PC-3 (cell line): ENCODE data around the gene SLC45A1. TPM values are rescaled to one million over a fixed set of nuclear protein-coding genes. Genes with fewer than 3 reads are reported as not detected.

Experiments used
- ATAC-seq: fragments of 200-7000 bp; cut with Tn5 transposase; 2 replicates; pipeline ENCODE4 v1.9.1; 2020; ENCODE audit warnings: mild to moderate bottlenecking, moderate library complexity
- BruUV-seq: library from RNA; stranded (reverse); fragments of 400-500 nt; replicated peaks from 2 replicates; lab custom pipeline; 2021; lab: Mats Ljungman, UMichigan
- CTCF ChIA-PET: fragments of 300-600 bp; sonication (Branson Sonifier 250); formaldehyde crosslinking; loops from one replicate; lab custom pipeline; 2022; ENCODE audit warnings: antibody characterized with exemption; lab: Charles Lee
- POLR2A ChIA-PET: fragments of 300-600 bp; sonication (Branson Sonifier 250); formaldehyde crosslinking; loops from one replicate; lab custom pipeline; 2022; ENCODE audit warnings: antibody characterized with exemption; ENCODE audit not compliant: unreplicated experiment; lab: Charles Lee
- DNase-seq: peaks from one replicate; pipeline ENCODE4 v3.0.0-alpha.2; 2015
- H2AFZ ChIP-seq: fragments of 300-600 bp; sonication (generic); 2 replicates; pipeline ENCODE4 v1.6.0; 2016; ENCODE audit warnings: antibody characterized with exemption, low read length
- H3F3A ChIP-seq: fragments of 300-600 bp; sonication (generic); one replicate; pipeline ENCODE4 v1.6.0; 2017; ENCODE audit warnings: antibody characterized with exemption, low read length, control low read depth, mild to moderate bottlenecking; ENCODE audit not compliant: unreplicated experiment
- H3K27ac ChIP-seq: fragments of 300-600 bp; sonication (generic); 2 replicates; pipeline ENCODE4 v1.5.1; 2016; ENCODE audit warnings: mild to moderate bottlenecking, low read length
- H3K27me3 ChIP-seq: fragments of 300-600 bp; sonication (generic); 2 replicates; pipeline ENCODE4 v1.6.1; 2016; ENCODE audit warnings: low read length, mixed read lengths
- H3K36me3 ChIP-seq: fragments of 300-600 bp; sonication (generic); 2 replicates; pipeline ENCODE4 v1.6.1; 2016; ENCODE audit warnings: low read depth, mixed run types, low read length, mixed read lengths
- H3K4me1 ChIP-seq: fragments of 300-600 bp; sonication (generic); 2 replicates; pipeline ENCODE4 v1.5.1; 2016; ENCODE audit warnings: low read length; ENCODE audit not compliant: insufficient read depth
- H3K4me2 ChIP-seq: fragments of 300-600 bp; sonication (generic); 2 replicates; pipeline ENCODE4 v1.6.0; 2016; ENCODE audit warnings: low read length
- H3K4me3 ChIP-seq: fragments of 300-600 bp; sonication (generic); 2 replicates; pipeline ENCODE4 v1.5.1; 2016; ENCODE audit warnings: mild to moderate bottlenecking, low read length, mixed read lengths
- H3K79me2 ChIP-seq: fragments of 300-600 bp; sonication (generic); 2 replicates; pipeline ENCODE4 v1.6.1; 2017; ENCODE audit warnings: low read length, mixed read lengths
- H3K9ac ChIP-seq: fragments of 300-600 bp; sonication (generic); 2 replicates; pipeline ENCODE4 v1.6.0; 2016; ENCODE audit warnings: mild to moderate bottlenecking, low read length
- H3K9me2 ChIP-seq: fragments of 300-600 bp; sonication (generic); replicated peaks from 2 replicates; pipeline ENCODE4 v1.6.1; 2016; ENCODE audit warnings: mixed run types, low read length, mixed read lengths
- H3K9me3 ChIP-seq: fragments of 300-600 bp; sonication (generic); 2 replicates; pipeline ENCODE4 v1.6.1; 2016; ENCODE audit warnings: low read length, mixed read lengths
- H4K20me1 ChIP-seq: fragments of 300-600 bp; sonication (generic); 2 replicates; pipeline ENCODE4 v1.6.1; 2016; ENCODE audit warnings: low read length, mixed read lengths
- CTCF ChIP-seq: fragments of 300-600 bp; sonication (generic); conservative IDR thresholded peaks from 2 replicates; pipeline ENCODE4 v1.5.1; 2017; ENCODE audit warnings: antibody characterized with exemption, low read depth, mild to moderate bottlenecking, low read length
- EZH2 ChIP-seq: fragments of 300-600 bp; sonication (generic); IDR thresholded peaks from one replicate; pipeline ENCODE4 v1.6.1; 2017; ENCODE audit warnings: antibody characterized with exemption, mild to moderate bottlenecking, low read length; ENCODE audit not compliant: unreplicated experiment
- EZH2phosphoT487 ChIP-seq: fragments of 300-600 bp; sonication (generic); IDR thresholded peaks from 2 replicates; pipeline ENCODE4 v1.6.1; 2018; ENCODE audit warnings: mild to moderate bottlenecking, antibody characterized with exemption, low read length, borderline replicate concordance
- intact Hi-C: fragments of 100-400 bp; cut with micrococcal nuclease; formaldehyde crosslinking; loops from 2 replicates; pipeline ENCODE4 v1.9.0; 2023
- total RNA-seq: library from RNA; depleted of rRNA; stranded (reverse); fragments of >200 nt; gene quantifications from 2 replicates; pipeline ENCODE4 v1.2.3, GENCODE V29; 2014

The SLC45A1 gene
- total RNA-seq, 1 experiment from 2014 or later, result 0.62 TPM

GRCh38 chr1:8370046-8370881 is 52.4 kb downstream of the SLC45A1 start:
- no peak overlapping the region for H3K27ac ChIP-seq
- H3K4me2 ChIP-seq, result no peak overlapping the region
- no peak for ATAC-seq
- peaks cover 9% of the 10 kb centered on the region for H3K4me1 ChIP-seq
- POLR2A ChIA-PET, result no interaction called here
- TF ChIP-seq CTCF (no peak), EZH2phosphoT487 (no peak), EZH2 (no peak)
- intact Hi-C loops, result no loop called here
- no peak overlapping the region for H2AFZ ChIP-seq
- H3K4me3 ChIP-seq, result no peak overlapping the region
- no peaks in the 10 kb centered on the region for H4K20me1 ChIP-seq
- H3K9me2 ChIP-seq, result no peaks in the 10 kb centered on the region
- CTCF ChIA-PET, result no interaction called here
- H3K9ac ChIP-seq, result no peak overlapping the region
- no peaks in the 10 kb centered on the region for H3K9me3 ChIP-seq
- 0 out of 2 replicates have a peak, but pooled peaks cover 3% of the 10 kb centered on the region for H3K79me2 ChIP-seq
- H3K27me3 ChIP-seq, result no peaks in the 10 kb centered on the region
- no TSS peak for BruUV-seq
- peaks cover 5% of the 10 kb centered on the region; the same call in 1 of the 2 replicates for H3K36me3 ChIP-seq
- no peak for DNase-seq
- H3F3A ChIP-seq, result no peaks in the 10 kb centered on the region

- ATAC-seq (no peak), DNase-seq (no peak)
- H3K9ac ChIP-seq, result no peak overlapping the region
- 0 out of 2 replicates have a peak, but pooled peaks cover 3% of the 10 kb centered on the region for H3K79me2 ChIP-seq
- peaks cover 5% of the 10 kb centered on the region; the same call in 1 of the 2 replicates for H3K36me3 ChIP-seq
- no peak overlapping the region for H3K27ac ChIP-seq
- no peaks in the 10 kb centered on the region for H3F3A ChIP-seq
- intact Hi-C loops, result no loop called here
- H3K4me3 ChIP-seq, result no peak overlapping the region
- CTCF ChIA-PET, result no interaction called here
- H3K4me2 ChIP-seq, result no peak overlapping the region
- TF ChIP-seq CTCF (no peak), EZH2 (no peak), EZH2phosphoT487 (no peak)
- H3K9me2 ChIP-seq, result no peaks in the 10 kb centered on the region
- H4K20me1 ChIP-seq, result no peaks in the 10 kb centered on the region
- H3K27me3 ChIP-seq, result no peaks in the 10 kb centered on the region
- H3K9me3 ChIP-seq, result no peaks in the 10 kb centered on the region
- no peak overlapping the region for H2AFZ ChIP-seq
- POLR2A ChIA-PET, result no interaction called here
- peaks cover 9% of the 10 kb centered on the region for H3K4me1 ChIP-seq
- no TSS peak for BruUV-seq
Observed at GRCh38 chr1:8370905-8371315, 53.0 kb downstream of the SLC45A1 start.
